ENCODE data around the gene B3GALT5. TPM values are rescaled to one million over a fixed set of nuclear protein-coding genes. Genes with fewer than 3 reads are reported as not detected.

B3GALT5 gene
- total RNA-seq, 1 donor from 2014 or later = 0.62 TPM

- no peak for DNase-seq
These were observed 94.6 kb downstream of the B3GALT5 start for GRCh38 chr21:39707316-39707715.

- no peak for DNase-seq
These were observed 98.1 kb downstream of the B3GALT5 start for GRCh38 chr21:39710866-39711265.

- DNase-seq = no peak
These were observed 99.5 kb downstream of the B3GALT5 start for GRCh38 chr21:39712273-39712672.

- DNase-seq = no peak
These were observed 100.2 kb downstream of the B3GALT5 start for GRCh38 chr21:39712976-39713375.

GRCh38 chr21:39713905-39714304, 101.2 kb downstream of the B3GALT5 start:
- no peak for DNase-seq

GRCh38 chr21:39714331-39714730, 101.6 kb downstream of the B3GALT5 start:
- no peak for DNase-seq

GRCh38 chr21:39715804-39716397, 103.2 kb downstream of the B3GALT5 start:
- no peak for DNase-seq

- DNase-seq = no peak
These were observed 107.5 kb downstream of the B3GALT5 start for GRCh38 chr21:39720126-39720778.

GRCh38 chr21:39721885-39722284, 109.1 kb downstream of the B3GALT5 start:
- no peak for DNase-seq

Other genes with a start within 250 kb of the B3GALT5 start
- gene LCA5L, start 167.2 kb upstream of the B3GALT5 start, total RNA-seq = not detected
- gene SH3BGR, start 161.0 kb upstream of the B3GALT5 start, total RNA-seq = 3.7 TPM
- gene IGSF5, start 132.2 kb downstream of the B3GALT5 start, total RNA-seq = 0.78 TPM

Data from occipital lobe (tissue), 2 donors.